Measurements from ENCODE around the gene EARS2. TPM values are rescaled to one million over a fixed set of nuclear protein-coding genes. Genes with fewer than 3 reads are reported as not detected.

The EARS2 gene
- total RNA-seq = 10 to 100 TPM; 11.1 to 29.0 (median 18.5) TPM
- polyA plus RNA-seq = 10 to 100 TPM in 1 of 2 donors, 1 to 10 TPM in 1; 9.5 to 26.7 TPM
- long read RNA-seq, donor 1, transcript EARS2-201 (9 exons, 3,961 nt) = major isoform, 10 of 22 reads
- long read RNA-seq, donor 1, partial matches to known transcripts = 8 of 22 reads
- long read RNA-seq, donor 1, other reads (novel, unspliced or antisense) = 2 of 22 reads
- long read RNA-seq, donor 2, transcript EARS2-201 (9 exons, 3,961 nt) = major isoform, 9 of 14 reads
- long read RNA-seq, donor 2, partial matches to known transcripts = 0 of 14 reads
- long read RNA-seq, donor 2, other reads (novel, unspliced or antisense) = 0 of 14 reads
- long read RNA-seq, donor 3, transcript EARS2-201 (9 exons, 3,961 nt) = major isoform, 11 of 27 reads
- long read RNA-seq, donor 3, partial matches to known transcripts = 9 of 27 reads
- long read RNA-seq, donor 3, other reads (novel, unspliced or antisense) = 4 of 27 reads

DNA sequence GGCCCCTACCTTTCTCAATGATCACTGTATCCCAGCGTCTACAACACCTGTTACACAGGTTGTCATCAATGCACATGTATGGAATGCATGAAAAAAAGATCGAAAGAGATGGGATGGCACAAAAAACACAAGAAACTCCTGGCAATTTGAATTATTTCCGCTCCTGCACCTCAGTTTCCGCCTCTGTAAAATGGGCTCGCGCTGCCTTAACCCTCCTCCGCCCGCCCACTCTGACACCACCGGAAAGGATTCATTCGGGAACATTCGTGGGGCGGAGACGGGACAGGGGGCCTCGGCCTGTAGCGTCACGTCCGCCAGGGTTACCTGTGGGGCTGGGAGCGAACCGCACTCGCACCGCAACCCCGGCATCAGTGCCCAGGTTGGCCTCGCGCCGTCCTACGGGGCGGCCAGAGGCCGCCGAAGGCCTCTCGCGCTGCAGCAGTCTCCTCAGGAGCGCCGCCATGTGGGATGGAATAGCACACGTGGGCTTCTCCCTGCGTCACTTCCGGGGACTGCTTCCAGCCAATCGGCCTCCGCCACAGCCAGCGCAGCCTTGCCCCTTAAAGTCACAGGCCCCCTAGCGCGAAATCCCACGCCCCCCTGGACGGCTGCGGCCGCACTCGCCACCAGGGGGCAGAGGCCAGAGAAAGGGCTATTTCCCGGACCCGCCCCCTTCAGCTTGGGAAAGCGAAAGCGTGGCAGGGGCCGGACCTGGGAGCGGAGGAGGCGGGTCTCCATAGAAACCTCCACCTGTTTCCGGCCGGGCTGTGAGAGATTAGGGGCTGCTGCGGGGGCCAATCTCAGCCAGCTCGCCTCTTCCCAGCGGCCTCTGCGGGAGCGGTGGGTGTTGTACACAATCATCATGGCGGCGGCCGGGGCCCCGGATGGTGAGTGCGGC is at the start of gene EARS2, which contains the start of gene UBFD1:
Gene EARS2, minus strand, starts transcription at position 470 of the 898 bp plus-strand sequence. Its CDS starts 7 bp downstream, at position 463.
Gene UBFD1, plus strand, starts transcription at position 847 of the 898 bp plus-strand sequence. Its CDS starts 16 bp downstream, at position 863.
- peak; percentile 97 to 98 (median 98) for DNase-seq
- 1 to 2% (median 1%) methylated on average over 59 to 65 of the region's 65 CpGs for WGBS, 3 donors
- peak within 1 kb of the TSS; percentile 85 to 88 for H3K27ac ChIP-seq
- H3K27me3 ChIP-seq = no peaks in the 10 kb centered on the region
- H3K36me3 ChIP-seq = no peaks in the 10 kb centered on the region
- H3K4me3 ChIP-seq = peak within 1 kb of the TSS; percentile 95
- H3K9me3 ChIP-seq = no peaks in the 10 kb centered on the region
- TF ChIP-seq, protein P1, sequence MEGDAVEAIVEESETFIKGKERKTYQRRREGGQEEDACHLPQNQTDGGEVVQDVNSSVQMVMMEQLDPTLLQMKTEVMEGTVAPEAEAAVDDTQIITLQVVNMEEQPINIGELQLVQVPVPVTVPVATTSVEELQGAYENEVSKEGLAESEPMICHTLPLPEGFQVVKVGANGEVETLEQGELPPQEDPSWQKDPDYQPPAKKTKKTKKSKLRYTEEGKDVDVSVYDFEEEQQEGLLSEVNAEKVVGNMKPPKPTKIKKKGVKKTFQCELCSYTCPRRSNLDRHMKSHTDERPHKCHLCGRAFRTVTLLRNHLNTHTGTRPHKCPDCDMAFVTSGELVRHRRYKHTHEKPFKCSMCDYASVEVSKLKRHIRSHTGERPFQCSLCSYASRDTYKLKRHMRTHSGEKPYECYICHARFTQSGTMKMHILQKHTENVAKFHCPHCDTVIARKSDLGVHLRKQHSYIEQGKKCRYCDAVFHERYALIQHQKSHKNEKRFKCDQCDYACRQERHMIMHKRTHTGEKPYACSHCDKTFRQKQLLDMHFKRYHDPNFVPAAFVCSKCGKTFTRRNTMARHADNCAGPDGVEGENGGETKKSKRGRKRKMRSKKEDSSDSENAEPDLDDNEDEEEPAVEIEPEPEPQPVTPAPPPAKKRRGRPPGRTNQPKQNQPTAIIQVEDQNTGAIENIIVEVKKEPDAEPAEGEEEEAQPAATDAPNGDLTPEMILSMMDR (IDR thresholded peaks at IDR 0.05) = peak; percentile 93 to 97 (median 95)
- TF ChIP-seq POLR2A (IDR thresholded peaks at IDR 0.05) = peak; percentile 33
- TF ChIP-seq EP300 (IDR thresholded peaks at IDR 0.05) = peak; percentile 60
- intact Hi-C loops (cut with DNase I) = loop anchor here in 2 of 4 donors (5.0 to 10.0 kb wide), 3 partner anchors 45 to 92 kb away; partner anchors contain the start of gene GGA2 (in 1 of the 2)
- H3K4me1 ChIP-seq (ENCODE audit: insufficient read depth) = no peaks in the 10 kb centered on the region

GRCh38 chr16:23597003-23597756 is 40.0 kb upstream of the EARS2 start:
- intact Hi-C loops (cut with DNase I) = no loop called here
- H3K27ac ChIP-seq = no peak overlapping the region
- DNase-seq = peak in 1 of 5 donors; percentile 23
- 73 to 81% (median 74%) methylated on average over 11 of the region's 11 CpGs for WGBS, 3 donors
- TF ChIP-seq, protein P1 (IDR thresholded peaks at IDR 0.05) = no peak
- TF ChIP-seq POLR2A (IDR thresholded peaks at IDR 0.05) = no peak
- no peaks in the 10 kb centered on the region for H3K36me3 ChIP-seq
- H3K4me3 ChIP-seq = no peak overlapping the region
- H3K9me3 ChIP-seq = no peaks in the 10 kb centered on the region
- H3K27me3 ChIP-seq = no peaks in the 10 kb centered on the region
- H3K4me1 ChIP-seq (ENCODE audit: insufficient read depth) = peaks cover 7% of the 10 kb centered on the region

DNA sequence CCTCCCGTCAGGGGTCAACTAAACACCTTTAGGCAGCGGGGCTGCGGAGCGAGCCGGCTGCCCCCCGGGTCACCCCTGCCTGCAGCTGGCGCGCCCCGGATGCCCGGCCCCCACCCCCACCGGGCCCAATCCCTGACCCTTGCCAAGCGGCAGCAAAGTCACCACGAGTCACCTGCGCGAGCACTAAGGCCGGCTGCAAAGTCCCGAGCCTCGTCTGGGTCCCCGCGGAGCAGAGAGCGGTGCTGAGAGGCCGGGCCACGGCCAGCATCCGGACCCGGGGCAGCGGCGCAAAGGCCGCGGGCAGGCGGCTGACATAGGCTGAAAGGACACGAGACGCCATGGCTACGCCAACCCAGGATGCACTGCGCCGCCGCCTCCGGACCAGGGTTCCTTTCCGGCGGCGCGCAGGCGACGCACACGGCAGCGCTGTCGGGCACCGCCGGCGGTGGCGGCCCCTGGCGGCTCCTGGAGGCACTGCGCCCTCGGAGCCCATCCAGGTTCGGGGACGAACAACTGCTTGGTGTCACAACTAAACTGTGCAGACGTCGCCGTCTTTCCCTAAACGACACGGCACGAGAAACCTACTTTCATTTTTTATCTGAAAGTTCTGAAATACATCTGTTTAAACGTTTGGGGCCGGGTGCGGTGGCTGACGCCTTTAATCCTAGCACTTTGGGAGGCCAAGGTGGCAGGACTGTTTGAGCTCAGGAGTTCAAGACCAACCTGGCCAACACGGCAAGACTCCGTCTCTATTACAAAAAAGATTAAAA is 39.0 kb upstream of the EARS2 start, which contains the start of gene NDUFAB1:
Gene NDUFAB1, minus strand, starts transcription at position 366 of the 770 bp plus-strand sequence. Its CDS starts 26 bp downstream, at position 340.
- Histone ChIP-seq H3K9me3 (no peaks in the 10 kb centered on the region), H3K27me3 (no peaks in the 10 kb centered on the region), H3K27ac (peak within 1 kb of the TSS; percentile 57 to 87), H3K4me1 (ENCODE audit: insufficient read depth) (peaks cover 7% of the 10 kb centered on the region), H3K36me3 (no peaks in the 10 kb centered on the region), H3K4me3 (peak within 1 kb of the TSS; percentile 99)
- TF ChIP-seq POLR2A (IDR thresholded peaks at IDR 0.05) = no peak
- TF ChIP-seq, protein P1 (IDR thresholded peaks at IDR 0.05) = peak; percentile 97 to 99 (median 99)
- no peak for TF ChIP-seq EP300 (IDR thresholded peaks at IDR 0.05)
- peak; percentile 80 to 92 (median 87) for DNase-seq
- WGBS, 3 donors = 1 to 3% (median 1%) methylated on average over 32 to 67 of the region's 67 CpGs
- intact Hi-C loops (cut with DNase I) = no loop called here

Data from ovary (tissue), 10 donors.